GM19463 (cell line): ENCODE results near the gene NDN.

Experiments
- ATAC-seq: cut with Tn5 transposase; IDR thresholded peaks from one replicate; pipeline ENCODE4 v1.9.1; 2021; ENCODE audit warnings: mild to moderate bottlenecking, moderate library complexity; ENCODE audit not compliant: unreplicated experiment

Gene NDN

DNA sequence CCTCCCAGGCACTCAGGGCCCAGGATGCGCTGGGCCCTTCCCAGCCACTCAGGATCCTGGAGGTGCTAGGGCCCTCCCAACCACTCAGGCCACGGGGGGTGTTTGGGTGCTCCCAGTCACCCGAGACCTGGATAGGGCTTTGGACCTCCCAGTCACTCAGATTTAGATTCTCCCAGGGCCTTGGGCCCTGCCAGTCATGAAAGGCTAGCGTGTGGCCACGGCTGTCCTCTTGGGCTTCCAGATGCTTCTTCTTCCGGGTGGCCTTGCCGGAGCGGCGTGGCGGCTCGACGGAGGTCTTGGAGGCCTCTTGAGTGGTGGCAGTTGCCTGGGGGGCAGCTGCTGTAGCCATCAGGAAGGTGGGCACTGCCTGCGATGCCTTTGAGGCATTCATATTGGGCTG is 42.3 kb downstream of the NDN start:
- ATAC-seq, result no peak

DNA sequence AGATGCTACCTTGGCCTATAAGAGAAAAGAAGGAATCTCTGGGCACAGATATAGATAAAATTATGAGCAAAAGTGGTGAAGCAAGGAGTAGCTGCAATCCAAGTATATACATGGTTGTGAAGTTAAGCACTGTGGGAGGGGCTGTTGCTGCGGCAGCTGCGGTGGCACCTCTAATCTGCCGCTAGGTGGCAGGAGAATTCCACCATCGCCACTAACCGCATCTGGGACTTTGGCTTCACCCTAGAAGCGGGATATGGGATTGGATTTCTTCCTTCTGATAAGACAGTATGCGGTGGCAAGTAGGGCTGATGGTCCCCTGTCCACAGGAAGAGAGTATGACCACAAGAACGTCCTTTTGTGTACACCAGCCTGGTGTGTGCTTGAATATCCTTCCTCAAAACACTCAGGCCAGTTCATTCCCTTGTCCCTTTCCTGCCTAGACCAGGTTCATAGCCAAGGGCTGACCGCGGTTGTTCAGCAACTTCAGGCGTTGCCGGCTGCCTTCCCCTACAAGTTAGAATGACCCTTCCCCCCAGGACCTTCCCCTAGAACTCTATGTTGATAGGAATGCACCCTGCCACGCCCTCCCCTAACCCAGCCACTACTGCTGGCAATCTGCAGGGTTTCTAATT is 44.6 kb downstream of the NDN start:
- ATAC-seq, result peak; percentile 62
